Peyer's patch (tissue), 4 donors: ENCODE results near the gene CAV3. TPM values are rescaled to one million over a fixed set of nuclear protein-coding genes. Genes with fewer than 3 reads are reported as not detected.

ENCODE experiments used
- DNase-seq, 3 donors: peaks; one replicate each; pipeline ENCODE4 v3.0.0-alpha.2; 2017 to 2019
- H3K27ac ChIP-seq, 4 donors: fragments of 200-600 bp; sonication (generic); one replicate each; pipeline ENCODE4 v1.5.1; 2016 to 2019
- H3K27me3 ChIP-seq, 2 donors: fragments of 200-600 bp; sonication (generic); one replicate each; pipeline ENCODE4 v1.5.1; 2019
- H3K36me3 ChIP-seq, 3 donors: fragments of 200-600 bp; sonication (generic); one replicate each; pipeline ENCODE4 v1.5.1; 2016 to 2019
- H3K4me1 ChIP-seq, 4 donors: fragments of 200-600 bp; sonication (generic); one replicate each; pipeline ENCODE4 v1.5.1; 2016 to 2019
- H3K4me3 ChIP-seq, 4 donors: fragments of 200-600 bp; sonication (generic); 1 replicate in 3 of 4; 2 replicates in 1 of 4; pipeline ENCODE4 v1.5.1; 2016 to 2019; ENCODE audit warnings: mild to moderate bottlenecking in 1 of 4
- H3K9me3 ChIP-seq, 4 donors: fragments of 200-600 bp; sonication (generic); one replicate each; pipeline ENCODE4 v1.5.1; 2016 to 2019; ENCODE audit warnings: mild to moderate bottlenecking in 1 of 4
- CTCF ChIP-seq, 6 experiments: fragments of 450-650 bp in 4 of 6; fragments of 200-600 bp in 2 of 6; sonication (generic) in 1 of 6; IDR thresholded peaks; one replicate each; pipeline ENCODE4 v1.5.1; 2017 to 2019; ENCODE audit warnings: antibody characterized with exemption in 6 of 6, mild to moderate bottlenecking in 3 of 6, moderate library complexity in 1 of 6
- POLR2A ChIP-seq, 2 donors: fragments of 450-650 bp; IDR thresholded peaks; one replicate each; pipeline ENCODE4 v1.5.1; 2017; ENCODE audit warnings: antibody characterized with exemption in 2 of 2, mild to moderate bottlenecking in 2 of 2, moderate library complexity in 2 of 2
- total RNA-seq, 4 donors: library from RNA; depleted of rRNA; stranded (reverse); fragments of >200 nt; gene quantifications; one replicate each; pipeline ENCODE4 v1.1.0, GENCODE V29; 2016

CAV3 gene
- total RNA-seq, 4 donors from 2014 or later, result not detected

DNA sequence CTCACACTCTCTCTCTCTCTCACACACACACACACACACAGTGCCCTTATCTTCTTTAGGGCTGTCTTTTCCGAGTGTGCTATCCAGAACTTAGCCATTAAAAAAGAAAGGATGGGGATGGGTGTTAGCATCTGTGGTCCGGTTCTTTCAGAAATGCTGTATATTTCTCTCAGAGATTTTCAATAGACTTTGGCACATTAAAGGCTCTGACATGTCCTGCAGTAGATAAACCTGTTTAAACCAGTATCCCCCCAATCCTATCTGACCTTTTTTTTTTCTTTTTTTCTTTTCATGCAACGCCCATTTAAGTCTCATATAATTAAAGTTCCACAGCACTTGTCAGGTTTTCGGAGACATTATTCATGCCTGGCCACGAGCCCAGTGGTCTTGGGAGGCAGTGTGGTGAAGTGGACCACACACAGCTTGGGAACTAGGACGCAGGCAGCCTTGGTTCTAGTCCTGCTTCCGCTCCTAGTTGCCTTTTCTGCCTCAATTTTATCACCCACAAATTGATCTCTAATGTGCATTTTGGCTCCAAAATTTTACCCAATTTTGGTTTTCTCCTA lies 13.3 kb downstream of the CAV3 start:
- H3K27me3 ChIP-seq, result no peaks in the 10 kb centered on the region
- TF ChIP-seq POLR2A (IDR thresholded peaks at IDR 0.05) (no peak), CTCF (IDR thresholded peaks at IDR 0.05) (no peak)
- no peaks in the 10 kb centered on the region for H3K9me3 ChIP-seq
- no peak for DNase-seq
- no peaks in the 10 kb centered on the region for H3K4me1 ChIP-seq
- H3K36me3 ChIP-seq, result no peaks in the 10 kb centered on the region
- no peak overlapping the region for H3K4me3 ChIP-seq
- H3K27ac ChIP-seq, result no peak overlapping the region

DNA sequence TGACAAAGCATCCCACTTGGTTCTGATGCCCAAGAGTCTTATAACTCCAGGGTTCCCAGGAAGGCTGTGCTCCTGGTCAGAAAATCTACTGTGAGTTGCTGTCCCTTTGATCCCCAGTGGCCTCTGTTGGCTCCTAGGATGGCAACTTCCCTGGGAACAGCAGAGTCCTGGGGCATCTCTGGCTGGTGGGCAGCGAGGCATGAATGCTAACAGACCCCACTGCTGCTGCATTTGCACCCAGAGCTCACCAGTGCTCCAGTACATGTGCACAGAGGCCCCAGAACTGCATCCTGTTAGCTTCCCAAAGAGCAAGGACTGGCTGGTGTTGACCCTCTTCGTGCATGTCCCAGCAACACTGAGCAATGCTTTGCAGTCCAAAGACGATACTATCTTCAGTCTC lies 15.7 kb downstream of the CAV3 start:
- no peaks in the 10 kb centered on the region for H3K4me1 ChIP-seq
- TF ChIP-seq POLR2A (IDR thresholded peaks at IDR 0.05) (no peak), CTCF (IDR thresholded peaks at IDR 0.05) (no peak)

GRCh38 chr3:8752832-8753231 lies 19.2 kb downstream of the CAV3 start:
- H3K27me3 ChIP-seq, result no peaks in the 10 kb centered on the region
- H3K36me3 ChIP-seq, result no peaks in the 10 kb centered on the region
- no peak overlapping the region for H3K27ac ChIP-seq
- no peak overlapping the region for H3K4me3 ChIP-seq
- H3K4me1 ChIP-seq, result no peaks in the 10 kb centered on the region
- no peaks in the 10 kb centered on the region for H3K9me3 ChIP-seq
- TF ChIP-seq POLR2A (IDR thresholded peaks at IDR 0.05) (no peak), CTCF (IDR thresholded peaks at IDR 0.05) (no peak)
- DNase-seq, result no peak

More for the DNA sequence above, 15.7 kb downstream of the CAV3 start:
- no peak overlapping the region for H3K27ac ChIP-seq
- H3K36me3 ChIP-seq, result no peaks in the 10 kb centered on the region
- H3K9me3 ChIP-seq, result no peaks in the 10 kb centered on the region
- no peak for DNase-seq
- no peak overlapping the region for H3K4me3 ChIP-seq
- no peaks in the 10 kb centered on the region for H3K27me3 ChIP-seq

DNA sequence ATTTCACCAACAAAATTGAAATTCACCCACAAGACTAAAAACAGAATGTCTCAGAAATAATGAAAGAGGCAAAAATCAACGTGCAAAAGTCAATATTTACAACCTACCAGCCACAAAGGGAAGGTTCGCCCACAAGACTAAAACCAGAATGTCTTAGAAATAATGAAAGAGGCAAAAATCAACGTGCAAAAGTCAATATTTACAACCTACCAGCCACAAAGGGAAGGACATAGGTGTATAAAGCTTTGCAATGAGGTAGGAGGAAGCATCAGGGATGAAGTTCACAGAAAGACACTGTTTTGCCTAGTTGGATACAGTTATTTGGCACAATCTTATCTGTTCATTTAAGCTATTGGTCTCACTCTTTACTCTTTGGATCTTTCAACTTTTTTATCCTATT lies 21.5 kb downstream of the CAV3 start:
- Histone ChIP-seq H3K27ac (no peak overlapping the region), H3K4me1 (no peaks in the 10 kb centered on the region), H3K27me3 (no peaks in the 10 kb centered on the region), H3K9me3 (no peaks in the 10 kb centered on the region), H3K4me3 (no peak overlapping the region), H3K36me3 (no peaks in the 10 kb centered on the region)
- DNase-seq, result no peak
- TF ChIP-seq POLR2A (IDR thresholded peaks at IDR 0.05) (no peak), CTCF (IDR thresholded peaks at IDR 0.05) (no peak)

GRCh38 chr3:8755564-8756237 lies 22.1 kb downstream of the CAV3 start:
- Histone ChIP-seq H3K9me3 (no peaks in the 10 kb centered on the region), H3K36me3 (no peaks in the 10 kb centered on the region), H3K4me3 (no peak overlapping the region), H3K27ac (no peak overlapping the region), H3K4me1 (no peaks in the 10 kb centered on the region), H3K27me3 (no peaks in the 10 kb centered on the region)
- no peak for DNase-seq
- TF ChIP-seq POLR2A (IDR thresholded peaks at IDR 0.05) (no peak), CTCF (IDR thresholded peaks at IDR 0.05) (no peak)
